B cell (primary cell): ENCODE measurements around the gene HDLBP. TPM values are rescaled to one million over a fixed set of nuclear protein-coding genes. Genes with fewer than 3 reads are reported as not detected.

Source experiments
- ATAC-seq: fragments of 200-7000 bp; cut with Tn5 transposase; one replicate; pipeline ENCODE4 v1.10.0; 2021; ENCODE audit warnings: low read depth, mild to moderate bottlenecking, moderate number of reproducible peaks, moderate library complexity
- CTCF ChIA-PET: fragments of 350-600 bp; sonication (Branson Sonifier 250); formaldehyde crosslinking; loops from one replicate; lab custom pipeline; 2021; ENCODE audit warnings: antibody characterized with exemption, inconsistent platforms; lab: Charles Lee
- POLR2A ChIA-PET: fragments of 350-600 bp; sonication (Branson Sonifier 250); formaldehyde crosslinking; loops from one replicate; lab custom pipeline; 2021; ENCODE audit warnings: antibody characterized with exemption; lab: Charles Lee
- DNase-seq: peaks from one replicate; pipeline ENCODE4 v3.0.0; 2013
- H2AFZ ChIP-seq: 2 replicates; pipeline ENCODE4 v1.6.1; 2012; ENCODE audit warnings: mild to moderate bottlenecking, low read depth, low read length; ENCODE audit not compliant: insufficient read depth, poor library complexity, severe bottlenecking
- H3K27ac ChIP-seq, 2 donors: 1 replicate in 1 of 2; 2 replicates in 1 of 2; pipeline ENCODE4 v1.5.1; 2012 to 2013; ENCODE audit warnings: low read length in 2 of 2, mild to moderate bottlenecking in 2 of 2, moderate library complexity in 1 of 2
- H3K27me3 ChIP-seq, 4 experiments: fragments of 200-600 bp in 1 of 4; sonication (generic) in 1 of 4; replicated peaks in 1 of 4; 1 replicate in 2 of 4; 2 replicates in 2 of 4; pipeline versions ENCODE4 v1.6.1 to v1.7.0; 2013 to 2016; ENCODE audit warnings: low read length in 3 of 4, mild to moderate bottlenecking in 2 of 4, mixed read lengths in 1 of 4, moderate library complexity in 1 of 4; ENCODE audit not compliant: insufficient read depth in 4 of 4, control insufficient read depth in 3 of 4; ENCODE audit errors: control extremely low read depth in 1 of 4
- H3K36me3 ChIP-seq, 2 experiments: replicated peaks in 1 of 2; 1 replicate in 1 of 2; 2 replicates in 1 of 2; pipeline versions ENCODE4 v1.6.1 to v1.7.1; 2013; ENCODE audit warnings: low read length in 1 of 2; ENCODE audit not compliant: insufficient read depth in 2 of 2, control insufficient read depth in 1 of 2; ENCODE audit errors: control extremely low read depth in 1 of 2, extremely low read depth in 1 of 2
- H3K4me1 ChIP-seq, 2 donors: fragments of 200-600 bp in 1 of 2; sonication (generic) in 1 of 2; 1 replicate in 1 of 2; 2 replicates in 1 of 2; pipeline versions ENCODE4 v1.5.1 to v1.6.1; 2013 to 2017; ENCODE audit warnings: low read length in 2 of 2; ENCODE audit not compliant: control insufficient read depth in 2 of 2, insufficient read depth in 2 of 2
- H3K4me2 ChIP-seq: replicated peaks from 2 replicates; pipeline ENCODE3; 2012; ENCODE audit warnings: mild to moderate bottlenecking, low read depth, low read length; ENCODE audit not compliant: poor library complexity, severe bottlenecking
- H3K4me3 ChIP-seq, 5 experiments: fragments of 200-600 bp in 1 of 5; sonication (generic) in 1 of 5; 1 replicate in 3 of 5; 2 replicates in 2 of 5; pipeline versions ENCODE4 v1.5.1 to v1.7.0; 2011 to 2016; ENCODE audit warnings: low read length in 4 of 5, mild to moderate bottlenecking in 4 of 5, low read depth in 2 of 5, control low read depth in 1 of 5, moderate library complexity in 1 of 5; ENCODE audit not compliant: insufficient read depth in 1 of 5; ENCODE audit errors: control extremely low read depth in 1 of 5, extremely low read depth in 1 of 5
- H3K79me2 ChIP-seq: fragments of 200-600 bp; sonication (generic); one replicate; pipeline ENCODE4 v1.6.0; 2016; ENCODE audit warnings: low read length; ENCODE audit not compliant: control insufficient read depth, insufficient read depth
- H3K9ac ChIP-seq: fragments of 200-600 bp; sonication (generic); 2 replicates; pipeline ENCODE4 v1.6.1; 2017; ENCODE audit warnings: mild to moderate bottlenecking, low read length, moderate library complexity
- H3K9me3 ChIP-seq, 3 donors: one replicate each; pipeline versions ENCODE4 v1.6.1 to v1.7.1; 2013; ENCODE audit warnings: low read length in 2 of 3; ENCODE audit not compliant: control insufficient read depth in 2 of 3, insufficient read depth in 1 of 3; ENCODE audit errors: control extremely low read depth in 1 of 3
- H4K20me1 ChIP-seq: 2 replicates; pipeline ENCODE4 v1.6.0; 2012; ENCODE audit warnings: mild to moderate bottlenecking, low read length; ENCODE audit not compliant: insufficient read depth, control insufficient read depth, poor library complexity, severe bottlenecking
- H3K27ac Mint-ChIP-seq: one replicate; pipeline ENCODE4 v1.8.0; 2021; ENCODE audit warnings: mixed read lengths
- H3K27me3 Mint-ChIP-seq: one replicate; pipeline ENCODE4 v1.8.0; 2021; ENCODE audit warnings: mixed read lengths
- H3K4me1 Mint-ChIP-seq: one replicate; pipeline ENCODE4 v1.8.0; 2021; ENCODE audit warnings: mixed read lengths
- H3K4me3 Mint-ChIP-seq: one replicate; pipeline ENCODE4 v1.8.0; 2021; ENCODE audit warnings: mixed read lengths
- H3K9me3 Mint-ChIP-seq: one replicate; pipeline ENCODE4 v1.8.0; 2022; ENCODE audit warnings: mixed read lengths; ENCODE audit not compliant: insufficient read depth
- EZH2 ChIP-seq: IDR thresholded peaks from 2 replicates; pipeline ENCODE4 v1.6.1; 2012; ENCODE audit warnings: borderline replicate concordance, low read depth, mild to moderate bottlenecking, moderate library complexity, low read length; ENCODE audit not compliant: insufficient read depth, poor library complexity, severe bottlenecking
- WGBS: methylation state at CpG from one replicate; pipeline ENCODE4 v1.1.5; 2013; ENCODE audit warnings: missing lambda C conversion rate; ENCODE audit not compliant: insufficient coverage; 5-methylcytosine and 5-hydroxymethylcytosine counted together
- intact Hi-C: fragments of 100-400 bp; cut with micrococcal nuclease; formaldehyde crosslinking; loops from one replicate; pipeline ENCODE4 v1.10.0; 2022
- polyA plus RNA-seq: library from polyadenylated mRNA; depleted of rRNA; stranded (reverse); fragments of >200 nt; gene quantifications from 2 replicates; pipeline ENCODE4 v1.2.3, GENCODE V29; 2012
- total RNA-seq, 2 donors: library from RNA; stranded (reverse); fragments of 120-200 nt in 1 of 2; gene quantifications; 1 replicate in 1 of 2; 2 replicates in 1 of 2; pipeline versions ENCODE4 v1.2.3 to v1.2.4, GENCODE V29; 2013 to 2022
- TF ChIP-seq, protein P1 (sequence below): fragments of 200-600 bp; IDR thresholded peaks from one replicate; pipeline ENCODE4 v1.8.0; 2022; ENCODE audit warnings: antibody characterized with exemption, mild to moderate bottlenecking

Gene HDLBP
- total and polyA plus RNA-seq, 2 donors (not counting 1 experiment from before 2014, with no cell fraction given), result 55.1 to 127 TPM

DNA sequence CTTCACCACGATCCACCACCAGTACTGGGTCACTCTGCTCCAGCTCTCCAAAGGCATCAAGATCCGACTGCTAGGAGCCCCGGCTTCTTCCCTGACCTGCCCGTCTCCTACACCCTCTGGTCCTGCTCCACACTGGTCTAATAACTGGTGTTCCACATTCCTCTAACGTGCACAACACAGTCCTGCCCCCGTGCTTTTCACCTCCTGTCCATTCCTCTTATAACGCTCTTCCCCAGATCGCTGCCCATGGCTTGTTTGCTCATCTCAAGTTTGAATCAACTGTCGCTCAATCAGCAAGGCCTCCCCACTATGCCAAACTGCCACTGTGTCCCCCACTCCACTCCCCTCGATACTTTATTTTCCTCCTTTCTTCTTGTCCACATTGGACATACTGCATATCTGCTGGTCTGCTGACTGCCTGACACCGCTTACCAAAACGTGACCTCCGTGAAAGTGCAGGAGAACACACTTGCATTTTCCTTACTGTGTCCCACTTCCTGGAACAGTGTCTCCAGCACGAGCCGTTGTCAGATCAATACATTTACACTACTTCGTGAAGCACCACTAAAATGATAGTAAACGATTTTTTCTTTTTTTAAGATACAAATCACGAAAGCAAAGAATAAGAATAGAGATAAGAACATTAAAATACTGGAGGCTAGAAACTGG is 6.5 kb downstream of the HDLBP start:
- 97% methylated on average over 13 of the region's 18 CpGs for WGBS
- CTCF ChIA-PET, result no interaction called here
- no peaks in the 10 kb centered on the region for H3K9me3 Mint-ChIP-seq
- Histone ChIP-seq H3K4me1 (peaks cover 43 to 44% of the 10 kb centered on the region in 2 donors), H3K27me3 (no peaks in the 10 kb centered on the region), H3K4me3 (no peak overlapping the region), H3K9ac (no peak overlapping the region), H2AFZ (no peak overlapping the region), H3K9me3 (no peaks in the 10 kb centered on the region), H3K36me3 (no peaks in the 10 kb centered on the region), H3K79me2 (peaks cover 88% of the 10 kb centered on the region), H3K27ac (peak overlapping the region; percentile 26 to 79), H4K20me1 (peaks cover 63% of the 10 kb centered on the region), H3K4me2 (peak overlapping the region; percentile 60)
- peaks cover 73% of the 10 kb centered on the region for H3K4me1 Mint-ChIP-seq
- intact Hi-C loops, result no loop called here
- ATAC-seq (no peak), DNase-seq (no peak)
- H3K4me3 Mint-ChIP-seq, result no peak overlapping the region
- no peaks in the 10 kb centered on the region for H3K27me3 Mint-ChIP-seq
- TF ChIP-seq, protein P1, sequence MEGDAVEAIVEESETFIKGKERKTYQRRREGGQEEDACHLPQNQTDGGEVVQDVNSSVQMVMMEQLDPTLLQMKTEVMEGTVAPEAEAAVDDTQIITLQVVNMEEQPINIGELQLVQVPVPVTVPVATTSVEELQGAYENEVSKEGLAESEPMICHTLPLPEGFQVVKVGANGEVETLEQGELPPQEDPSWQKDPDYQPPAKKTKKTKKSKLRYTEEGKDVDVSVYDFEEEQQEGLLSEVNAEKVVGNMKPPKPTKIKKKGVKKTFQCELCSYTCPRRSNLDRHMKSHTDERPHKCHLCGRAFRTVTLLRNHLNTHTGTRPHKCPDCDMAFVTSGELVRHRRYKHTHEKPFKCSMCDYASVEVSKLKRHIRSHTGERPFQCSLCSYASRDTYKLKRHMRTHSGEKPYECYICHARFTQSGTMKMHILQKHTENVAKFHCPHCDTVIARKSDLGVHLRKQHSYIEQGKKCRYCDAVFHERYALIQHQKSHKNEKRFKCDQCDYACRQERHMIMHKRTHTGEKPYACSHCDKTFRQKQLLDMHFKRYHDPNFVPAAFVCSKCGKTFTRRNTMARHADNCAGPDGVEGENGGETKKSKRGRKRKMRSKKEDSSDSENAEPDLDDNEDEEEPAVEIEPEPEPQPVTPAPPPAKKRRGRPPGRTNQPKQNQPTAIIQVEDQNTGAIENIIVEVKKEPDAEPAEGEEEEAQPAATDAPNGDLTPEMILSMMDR, result no peak
- no peak for TF ChIP-seq EZH2
- POLR2A ChIA-PET, result no interaction called here
- peak overlapping the region; percentile 86 for H3K27ac Mint-ChIP-seq

DNA sequence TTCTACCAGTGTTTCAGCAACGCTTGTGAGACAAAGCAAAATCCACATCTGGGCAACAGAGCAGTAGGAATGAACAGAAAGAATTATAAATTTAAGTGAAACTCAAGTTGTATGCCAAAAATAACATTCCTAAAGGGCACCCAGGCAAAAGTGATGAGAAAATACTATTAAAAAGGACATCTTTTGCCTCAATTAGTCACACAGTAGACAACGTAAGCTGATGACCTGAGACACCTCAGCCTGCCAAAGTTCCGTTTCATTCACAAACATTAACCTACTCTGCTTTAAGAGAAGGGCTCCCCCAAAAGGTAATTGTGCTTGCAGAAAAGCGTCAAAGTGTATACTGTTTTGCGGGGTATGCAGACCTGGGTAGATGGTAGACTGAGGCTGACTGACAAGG is 7.2 kb downstream of the HDLBP start:
- intact Hi-C loops, result no loop called here
- CTCF ChIA-PET, result interaction anchor here (1.4 kb wide), 1 partner anchor 11 kb away, joined by 3 read pairs; no protein-coding TSS in a partner anchor
- H3K9me3 ChIP-seq, result no peaks in the 10 kb centered on the region

More for the DNA sequence above, 7.2 kb downstream of the HDLBP start:
- Histone ChIP-seq H3K9ac (no peak overlapping the region), H3K36me3 (no peaks in the 10 kb centered on the region), H3K4me3 (no peak overlapping the region), H4K20me1 (peaks cover 67% of the 10 kb centered on the region), H3K27ac (no peak overlapping the region), H3K4me1 (peaks cover 39 to 43% of the 10 kb centered on the region in 2 donors), H2AFZ (no peak overlapping the region), H3K79me2 (peaks cover 88% of the 10 kb centered on the region), H3K27me3 (no peaks in the 10 kb centered on the region), H3K4me2 (no peak overlapping the region)
- Mint-ChIP-seq H3K4me1 (peaks cover 74% of the 10 kb centered on the region), H3K27me3 (no peaks in the 10 kb centered on the region), H3K27ac (peak overlapping the region; percentile 18), H3K4me3 (no peak overlapping the region), H3K9me3 (no peaks in the 10 kb centered on the region)
- POLR2A ChIA-PET, result interaction anchor here (1.7 kb wide), 1 partner anchor 8 kb away, joined by 4 read pairs; the partner anchor contains the start of genes HDLBP and SEPTIN2
- DNase-seq, result no peak
- TF ChIP-seq, protein P1, result no peak
- ATAC-seq, result no peak
- no CpG with 5 or more reads among the region's 5 CpGs for WGBS
